Caco-2 (cell line): ENCODE data around the gene ELAC1. TPM values are rescaled to one million over a fixed set of nuclear protein-coding genes. Genes with fewer than 3 reads are reported as not detected.

Source experiments
- BruUV-seq: library from RNA; stranded (reverse); fragments of 400-500 nt; replicated peaks from 2 replicates; lab custom pipeline; 2021; lab: Mats Ljungman, UMichigan
- CTCF ChIA-PET: fragments of 300-600 bp; sonication (Branson Sonifier 250); formaldehyde crosslinking; loops from one replicate; lab custom pipeline; 2022; ENCODE audit warnings: antibody characterized with exemption; lab: Charles Lee
- POLR2A ChIA-PET: fragments of 300-600 bp; sonication (Branson Sonifier 250); formaldehyde crosslinking; loops from one replicate; lab custom pipeline; 2022; ENCODE audit warnings: antibody characterized with exemption; lab: Charles Lee
- DNase-seq, 2 experiments: peaks; one replicate each; pipeline versions ENCODE4 v3.0.0 to v3.0.0-alpha.2; 2020 to 2022
- H3K27me3 ChIP-seq: replicated peaks from 2 replicates; pipeline ENCODE4 v1.6.0; 2011; ENCODE audit warnings: low read length; ENCODE audit not compliant: control insufficient read depth, insufficient read depth
- H3K36me3 ChIP-seq: 2 replicates; pipeline ENCODE4 v1.5.1; 2011; ENCODE audit warnings: low read length; ENCODE audit not compliant: control insufficient read depth, insufficient read depth
- H3K4me1 ChIP-seq: fragments of 250-450 bp; sonication (Bioruptor Pico); 2 replicates; pipeline ENCODE4 v1.5.1; 2020; ENCODE audit warnings: mild to moderate bottlenecking
- H3K4me3 ChIP-seq: 2 replicates; pipeline ENCODE4 v1.5.1; 2011; ENCODE audit warnings: low read depth, mild to moderate bottlenecking, control low read depth, low read length
- H3K9me3 ChIP-seq: fragments of 250-450 bp; sonication (Bioruptor Pico); 2 replicates; pipeline ENCODE4 v1.5.1; 2020; ENCODE audit warnings: mild to moderate bottlenecking, moderate library complexity
- H3K27ac Mint-ChIP-seq: one replicate; pipeline ENCODE4 v1.8.0; 2022; ENCODE audit warnings: mixed read lengths; ENCODE audit not compliant: unreplicated experiment
- H3K27me3 Mint-ChIP-seq: one replicate; pipeline ENCODE4 v1.8.0; 2022; ENCODE audit warnings: mixed read lengths; ENCODE audit not compliant: insufficient read depth, unreplicated experiment
- H3K36me3 Mint-ChIP-seq: one replicate; pipeline ENCODE4 v1.8.0; 2022; ENCODE audit warnings: mild to moderate bottlenecking, mixed read lengths; ENCODE audit not compliant: insufficient read depth, unreplicated experiment
- H3K4me1 Mint-ChIP-seq: one replicate; pipeline ENCODE4 v1.8.0; 2022; ENCODE audit warnings: low read depth, mixed read lengths; ENCODE audit not compliant: unreplicated experiment
- H3K4me3 Mint-ChIP-seq: one replicate; pipeline ENCODE4 v1.8.0; 2022; ENCODE audit warnings: mild to moderate bottlenecking, moderate library complexity, mixed read lengths; ENCODE audit not compliant: unreplicated experiment
- H3K9me3 Mint-ChIP-seq: one replicate; pipeline ENCODE4 v1.8.0; 2022; ENCODE audit warnings: mixed read lengths; ENCODE audit not compliant: unreplicated experiment
- intact Hi-C: fragments of 100-400 bp; cut with micrococcal nuclease; formaldehyde crosslinking; loops from one replicate; pipeline ENCODE4 v1.10.0; 2022; ENCODE audit not compliant: unreplicated experiment
- total RNA-seq: library from RNA; stranded (reverse); gene quantifications from 2 replicates; pipeline ENCODE4 v1.2.3, GENCODE V29; 2022
- TF ChIP-seq, protein P1 (sequence below), 2 experiments: fragments of 200-600 bp in 1 of 2; IDR thresholded peaks; 1 replicate in 1 of 2; 2 replicates in 1 of 2; pipeline versions ENCODE4 v1.5.1 to v1.8.0; 2011 to 2022; ENCODE audit warnings: antibody characterized with exemption in 1 of 2, control low read depth in 1 of 2, inconsistent platforms in 1 of 2, low read depth in 1 of 2, low read length in 1 of 2, mild to moderate bottlenecking in 1 of 2, moderate library complexity in 1 of 2; ENCODE audit not compliant: insufficient read depth in 1 of 2, severe bottlenecking in 1 of 2, unreplicated experiment in 1 of 2

ELAC1 gene
- total RNA-seq, 1 experiment from 2014 or later: 5.3 TPM

DNA sequence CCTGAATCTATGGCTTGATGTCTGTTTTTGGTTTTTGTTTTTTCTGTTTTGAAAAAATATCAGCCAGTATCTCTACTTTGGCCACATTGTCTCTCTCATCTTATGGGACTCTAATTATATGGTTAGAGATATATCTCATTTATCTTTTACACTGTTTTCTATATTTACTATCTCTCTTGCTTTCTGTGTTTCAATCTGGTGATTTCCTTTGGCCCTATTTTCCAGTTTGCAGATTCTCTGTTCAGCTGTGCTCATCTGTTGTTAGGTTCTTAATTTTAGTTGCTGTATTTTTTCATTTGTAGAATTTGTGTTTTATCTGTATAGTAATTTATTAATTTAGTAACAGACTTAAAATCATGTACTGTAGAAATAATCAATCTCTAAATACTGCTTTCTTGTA, 41.3 kb upstream of the ELAC1 start:
- H3K9me3 Mint-ChIP-seq: peaks cover 10% of the 10 kb centered on the region
- BruUV-seq: no TSS peak
- H3K27ac Mint-ChIP-seq: no peak overlapping the region
- H3K36me3 Mint-ChIP-seq: no peaks in the 10 kb centered on the region
- POLR2A ChIA-PET: no interaction called here
- CTCF ChIA-PET: no interaction called here
- Histone ChIP-seq H3K4me1 (no peaks in the 10 kb centered on the region), H3K36me3 (no peaks in the 10 kb centered on the region), H3K4me3 (no peak overlapping the region), H3K9me3 (no peaks in the 10 kb centered on the region), H3K27me3 (no peaks in the 10 kb centered on the region)
- H3K4me3 Mint-ChIP-seq: no peak overlapping the region
- H3K4me1 Mint-ChIP-seq: no peaks in the 10 kb centered on the region
- intact Hi-C loops: no loop called here
- TF ChIP-seq, protein P1, sequence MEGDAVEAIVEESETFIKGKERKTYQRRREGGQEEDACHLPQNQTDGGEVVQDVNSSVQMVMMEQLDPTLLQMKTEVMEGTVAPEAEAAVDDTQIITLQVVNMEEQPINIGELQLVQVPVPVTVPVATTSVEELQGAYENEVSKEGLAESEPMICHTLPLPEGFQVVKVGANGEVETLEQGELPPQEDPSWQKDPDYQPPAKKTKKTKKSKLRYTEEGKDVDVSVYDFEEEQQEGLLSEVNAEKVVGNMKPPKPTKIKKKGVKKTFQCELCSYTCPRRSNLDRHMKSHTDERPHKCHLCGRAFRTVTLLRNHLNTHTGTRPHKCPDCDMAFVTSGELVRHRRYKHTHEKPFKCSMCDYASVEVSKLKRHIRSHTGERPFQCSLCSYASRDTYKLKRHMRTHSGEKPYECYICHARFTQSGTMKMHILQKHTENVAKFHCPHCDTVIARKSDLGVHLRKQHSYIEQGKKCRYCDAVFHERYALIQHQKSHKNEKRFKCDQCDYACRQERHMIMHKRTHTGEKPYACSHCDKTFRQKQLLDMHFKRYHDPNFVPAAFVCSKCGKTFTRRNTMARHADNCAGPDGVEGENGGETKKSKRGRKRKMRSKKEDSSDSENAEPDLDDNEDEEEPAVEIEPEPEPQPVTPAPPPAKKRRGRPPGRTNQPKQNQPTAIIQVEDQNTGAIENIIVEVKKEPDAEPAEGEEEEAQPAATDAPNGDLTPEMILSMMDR (IDR thresholded peaks at IDR 0.05; ENCODE audit: insufficient read depth in 1 of 2, low read depth in 1 of 2, low read length in 1 of 2, severe bottlenecking in 1 of 2, unreplicated experiment in 1 of 2): no peak
- H3K27me3 Mint-ChIP-seq: no peaks in the 10 kb centered on the region
- DNase-seq: no peak

DNA sequence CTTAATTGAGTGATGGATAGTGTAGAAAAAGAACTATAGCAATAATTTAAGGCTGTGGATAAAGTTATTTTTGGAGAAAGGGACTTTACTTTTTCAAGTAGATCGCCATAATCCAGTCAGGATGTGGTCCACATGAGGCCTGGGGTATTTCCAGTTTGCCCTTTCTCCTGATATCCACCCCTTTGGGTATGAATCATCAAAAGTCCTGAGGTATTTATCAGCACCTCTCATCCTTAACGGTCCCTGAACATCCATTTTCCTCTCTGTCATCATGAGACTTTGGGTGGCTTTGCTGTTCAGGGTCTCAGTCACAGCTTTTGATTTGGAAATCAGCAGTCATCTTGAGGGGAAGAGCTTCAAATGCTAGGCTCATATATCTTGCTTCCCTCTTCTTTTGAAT, 39.3 kb upstream of the ELAC1 start:
- Histone ChIP-seq H3K27me3 (no peaks in the 10 kb centered on the region), H3K36me3 (no peaks in the 10 kb centered on the region), H3K4me1 (no peaks in the 10 kb centered on the region), H3K9me3 (no peaks in the 10 kb centered on the region), H3K4me3 (no peak overlapping the region)
- intact Hi-C loops: no loop called here
- H3K9me3 Mint-ChIP-seq: peaks cover 10% of the 10 kb centered on the region
- H3K27ac Mint-ChIP-seq: no peak overlapping the region
- no TSS peak for BruUV-seq
- H3K27me3 Mint-ChIP-seq: no peaks in the 10 kb centered on the region
- no peaks in the 10 kb centered on the region for H3K36me3 Mint-ChIP-seq
- ChIA-PET CTCF (no interaction called here), POLR2A (no interaction called here)
- no peaks in the 10 kb centered on the region for H3K4me1 Mint-ChIP-seq
- DNase-seq: no peak
- TF ChIP-seq, protein P1 (IDR thresholded peaks at IDR 0.05; ENCODE audit: insufficient read depth in 1 of 2, low read depth in 1 of 2, low read length in 1 of 2, severe bottlenecking in 1 of 2, unreplicated experiment in 1 of 2): no peak
- no peak overlapping the region for H3K4me3 Mint-ChIP-seq

DNA sequence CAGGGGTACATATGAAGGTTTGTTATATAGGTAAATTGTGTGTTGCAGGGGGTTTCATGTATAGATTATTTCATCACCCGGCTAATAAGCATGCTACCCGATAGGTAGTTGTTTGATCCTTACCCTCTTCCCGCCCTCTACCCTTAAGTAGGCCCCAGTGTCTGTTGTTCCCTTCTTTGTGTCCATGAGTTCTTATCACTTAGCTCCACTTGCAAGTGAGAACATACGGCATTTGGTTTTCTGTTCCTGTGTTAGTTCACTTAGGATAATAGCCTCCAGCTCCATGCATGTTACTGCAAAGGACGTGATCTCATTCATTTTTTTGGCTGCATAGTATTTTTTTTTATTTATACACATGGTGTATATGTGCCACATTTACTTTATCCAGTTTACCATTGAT, 34.2 kb upstream of the ELAC1 start:
- Mint-ChIP-seq H3K9me3 (no peaks in the 10 kb centered on the region), H3K27me3 (no peaks in the 10 kb centered on the region), H3K27ac (no peak overlapping the region), H3K4me3 (no peak overlapping the region), H3K4me1 (no peaks in the 10 kb centered on the region), H3K36me3 (no peaks in the 10 kb centered on the region)
- no TSS peak for BruUV-seq
- TF ChIP-seq, protein P1 (IDR thresholded peaks at IDR 0.05; ENCODE audit: insufficient read depth in 1 of 2, low read depth in 1 of 2, low read length in 1 of 2, severe bottlenecking in 1 of 2, unreplicated experiment in 1 of 2): no peak
- Histone ChIP-seq H3K4me1 (no peaks in the 10 kb centered on the region), H3K9me3 (no peaks in the 10 kb centered on the region), H3K27me3 (no peaks in the 10 kb centered on the region), H3K4me3 (no peak overlapping the region), H3K36me3 (no peaks in the 10 kb centered on the region)
- ChIA-PET CTCF (no interaction called here), POLR2A (no interaction called here)
- DNase-seq: no peak
- intact Hi-C loops: no loop called here
